Measurements from ENCODE around the gene ZFP36L1. TPM values are rescaled to one million over a fixed set of nuclear protein-coding genes. Genes with fewer than 3 reads are reported as not detected.

Gene ZFP36L1
- total RNA-seq, 1 experiment from 2014 or later: 304 TPM

DNA sequence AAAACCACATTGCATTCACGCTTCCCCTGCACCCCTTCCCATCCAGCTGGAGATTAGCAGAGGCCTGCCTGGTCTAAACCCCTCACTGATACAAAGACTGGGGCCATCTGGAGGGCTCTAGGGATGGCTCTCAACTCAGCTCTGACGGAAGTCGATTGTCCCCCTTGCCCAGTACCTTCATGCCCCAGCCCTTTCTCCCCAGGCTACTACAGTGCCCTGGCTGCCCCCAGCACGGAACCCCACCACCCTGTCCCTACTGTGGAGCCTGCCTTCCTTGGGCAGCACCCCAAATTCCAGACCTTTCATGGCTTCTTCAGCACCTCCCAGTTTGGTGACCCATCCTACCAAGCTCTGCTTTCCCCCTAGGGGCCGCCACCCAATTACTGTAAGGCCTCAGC, 25.6 kb downstream of the ZFP36L1 start:
- Histone ChIP-seq H3K27me3 (ENCODE audit: insufficient read depth, low read length) (no peaks in the 10 kb centered on the region), H3K36me3 (ENCODE audit: control insufficient read depth in 1 of 2, insufficient read depth in 2 of 2, low read length in 2 of 2) (no peaks in the 10 kb centered on the region), H4K20me1 (ENCODE audit: insufficient read depth) (no peaks in the 10 kb centered on the region), H2AFZ (ENCODE audit: low read depth, low read length, poor library complexity, severe bottlenecking) (no peak overlapping the region), H3K4me2 (ENCODE audit: low read length) (no peak overlapping the region), H3K4me3 (replicated peaks in 1 of 2; ENCODE audit: low read depth in 1 of 2, low read length in 2 of 2) (no peak overlapping the region), H3K4me1 (ENCODE audit: control insufficient read depth in 1 of 2, insufficient read depth in 2 of 2, low read length in 2 of 2) (peaks cover 5 to 14% of the 10 kb centered on the region in 2 experiments; a peak in 2 of 4 replicates), H3K9me3 (ENCODE audit: control insufficient read depth in 1 of 2, insufficient read depth in 1 of 2, low read depth in 1 of 2, low read length in 2 of 2) (no peaks in the 10 kb centered on the region), H3K79me2 (ENCODE audit: insufficient read depth, low read length) (no peaks in the 10 kb centered on the region), H3K9me2 (ENCODE audit: insufficient read depth) (no peaks in the 10 kb centered on the region), H3K27ac (ENCODE audit: low read depth, low read length) (no peak overlapping the region), H3K9ac (ENCODE audit: low read length) (no peak overlapping the region)
- no TSS peak for BruUV-seq (replicated peaks)
- ChIA-PET POLR2A (no interaction called here), CTCF (no interaction called here), RAD21 (ENCODE audit: low non-redundant PET in 1 of 2, low total read pairs in 2 of 2, uncharacterized antibody in 2 of 2, unreplicated experiment in 2 of 2) (no interaction called here)
- ATAC-seq (no peak), DNase-seq (ENCODE audit: low read depth, low spot score) (no peak)
- TF ChIP-seq SRF (IDR thresholded peaks at IDR 0.05; ENCODE audit: low read depth): no peak
- intact Hi-C loops (cut with micrococcal nuclease): no loop called here

GRCh38 chr14:68766299-68767247, 26.3 kb downstream of the ZFP36L1 start:
- H3K79me2 ChIP-seq (ENCODE audit: insufficient read depth, low read length): no peaks in the 10 kb centered on the region
- ATAC-seq: no peak
- H3K4me3 ChIP-seq (replicated peaks in 1 of 2; ENCODE audit: low read depth in 1 of 2, low read length in 2 of 2): no peak overlapping the region
- H3K36me3 ChIP-seq (ENCODE audit: control insufficient read depth in 1 of 2, insufficient read depth in 2 of 2, low read length in 2 of 2): no peaks in the 10 kb centered on the region
- H4K20me1 ChIP-seq (ENCODE audit: insufficient read depth): no peaks in the 10 kb centered on the region
- peaks cover 5 to 14% of the 10 kb centered on the region in 2 experiments; a peak in 2 of 4 replicates for H3K4me1 ChIP-seq (ENCODE audit: control insufficient read depth in 1 of 2, insufficient read depth in 2 of 2, low read length in 2 of 2)
- no peak overlapping the region for H3K9ac ChIP-seq (ENCODE audit: low read length)
- intact Hi-C loops (cut with micrococcal nuclease): no loop called here
- no peak for DNase-seq (ENCODE audit: low read depth, low spot score)
- BruUV-seq (replicated peaks): no TSS peak
- CTCF ChIA-PET: no interaction called here
- no peaks in the 10 kb centered on the region for H3K9me3 ChIP-seq (ENCODE audit: control insufficient read depth in 1 of 2, insufficient read depth in 1 of 2, low read depth in 1 of 2, low read length in 2 of 2)
- H3K9me2 ChIP-seq (ENCODE audit: insufficient read depth): no peaks in the 10 kb centered on the region
- H3K27ac ChIP-seq (ENCODE audit: low read depth, low read length): no peak overlapping the region
- H3K4me2 ChIP-seq (ENCODE audit: low read length): no peak overlapping the region
- RAD21 ChIA-PET (ENCODE audit: low non-redundant PET in 1 of 2, low total read pairs in 2 of 2, uncharacterized antibody in 2 of 2, unreplicated experiment in 2 of 2): no interaction called here
- no peaks in the 10 kb centered on the region for H3K27me3 ChIP-seq (ENCODE audit: insufficient read depth, low read length)
- H2AFZ ChIP-seq (ENCODE audit: low read depth, low read length, poor library complexity, severe bottlenecking): no peak overlapping the region
- POLR2A ChIA-PET: no interaction called here
- TF ChIP-seq SP1 (IDR thresholded peaks at IDR 0.05; ENCODE audit: low read depth) (no peak), JUND (IDR thresholded peaks at IDR 0.05) (no peak), ATF3 (IDR thresholded peaks at IDR 0.05) (no peak), POLR2A (IDR thresholded peaks at IDR 0.05; ENCODE audit: borderline replicate concordance, extremely low read depth, insufficient read depth, insufficient read length) (no peak), REST (IDR thresholded peaks at IDR 0.05; ENCODE audit: low read depth) (no peak), CBX3 (IDR thresholded peaks at IDR 0.05; ENCODE audit: low read depth) (no peak), ZFX (IDR thresholded peaks at IDR 0.05) (no peak), SIN3A (IDR thresholded peaks at IDR 0.05; ENCODE audit: low read depth) (no peak), RAD21 (IDR thresholded peaks at IDR 0.05; ENCODE audit: low read depth) (no peak), YY1 (IDR thresholded peaks at IDR 0.05; ENCODE audit: extremely low read depth, insufficient replicate concordance, low read depth, low read length) (no peak), EGR1 (IDR thresholded peaks at IDR 0.05; ENCODE audit: low read depth) (no peak), ZNF274 (IDR thresholded peaks at IDR 0.05; ENCODE audit: low read depth, low read length) (no peak)
- TF ChIP-seq, protein P1, sequence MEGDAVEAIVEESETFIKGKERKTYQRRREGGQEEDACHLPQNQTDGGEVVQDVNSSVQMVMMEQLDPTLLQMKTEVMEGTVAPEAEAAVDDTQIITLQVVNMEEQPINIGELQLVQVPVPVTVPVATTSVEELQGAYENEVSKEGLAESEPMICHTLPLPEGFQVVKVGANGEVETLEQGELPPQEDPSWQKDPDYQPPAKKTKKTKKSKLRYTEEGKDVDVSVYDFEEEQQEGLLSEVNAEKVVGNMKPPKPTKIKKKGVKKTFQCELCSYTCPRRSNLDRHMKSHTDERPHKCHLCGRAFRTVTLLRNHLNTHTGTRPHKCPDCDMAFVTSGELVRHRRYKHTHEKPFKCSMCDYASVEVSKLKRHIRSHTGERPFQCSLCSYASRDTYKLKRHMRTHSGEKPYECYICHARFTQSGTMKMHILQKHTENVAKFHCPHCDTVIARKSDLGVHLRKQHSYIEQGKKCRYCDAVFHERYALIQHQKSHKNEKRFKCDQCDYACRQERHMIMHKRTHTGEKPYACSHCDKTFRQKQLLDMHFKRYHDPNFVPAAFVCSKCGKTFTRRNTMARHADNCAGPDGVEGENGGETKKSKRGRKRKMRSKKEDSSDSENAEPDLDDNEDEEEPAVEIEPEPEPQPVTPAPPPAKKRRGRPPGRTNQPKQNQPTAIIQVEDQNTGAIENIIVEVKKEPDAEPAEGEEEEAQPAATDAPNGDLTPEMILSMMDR (IDR thresholded peaks at IDR 0.05 in 2 of 3, conservative IDR thresholded peaks at IDR 0.05 in 1 of 3; ENCODE audit: borderline replicate concordance in 1 of 3, insufficient read depth in 1 of 3, low read depth in 2 of 3, low read length in 2 of 3): no peak
- TF ChIP-seq, protein P2, sequence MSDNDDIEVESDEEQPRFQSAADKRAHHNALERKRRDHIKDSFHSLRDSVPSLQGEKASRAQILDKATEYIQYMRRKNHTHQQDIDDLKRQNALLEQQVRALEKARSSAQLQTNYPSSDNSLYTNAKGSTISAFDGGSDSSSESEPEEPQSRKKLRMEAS (IDR thresholded peaks at IDR 0.05): no peak
